ENCODE measurements around the gene DYRK3. TPM values are rescaled to one million over a fixed set of nuclear protein-coding genes. Genes with fewer than 3 reads are reported as not detected.

DYRK3 gene
- total and polyA plus RNA-seq, 10 of the 15 experiments (the other 5 are each of a cell fraction or from before 2014, with no cell fraction given) = 1.6 to 12.9 (median 10.3) TPM

DNA sequence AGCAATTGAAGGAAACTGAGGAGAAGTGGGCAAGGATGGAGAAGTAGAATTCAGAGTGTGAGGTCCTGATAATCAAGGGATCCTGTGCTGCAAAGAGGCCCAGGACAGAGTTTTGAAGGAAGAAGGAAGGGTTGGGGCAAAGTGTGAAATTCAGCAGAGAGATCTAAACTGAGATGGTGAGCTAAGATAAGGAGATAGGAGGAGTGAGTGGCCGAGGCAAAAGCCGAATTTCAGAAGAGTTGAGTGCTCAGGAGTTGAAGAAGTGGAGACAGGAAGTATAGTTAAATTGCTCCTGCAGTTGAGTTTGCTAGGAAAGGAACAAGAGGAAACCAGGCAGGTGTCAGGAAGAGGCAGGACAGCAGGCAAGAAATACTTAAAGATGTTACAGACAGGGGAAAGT is 33.0 kb downstream of the DYRK3 start:
- Histone ChIP-seq H4K20me1 (ENCODE audit: control insufficient read depth, insufficient read depth) (no peaks in the 10 kb centered on the region), H3K27me3 (replicated peaks in 1 of 2; ENCODE audit: control insufficient read depth in 2 of 2, insufficient read depth in 2 of 2, low read length in 1 of 2) (no peaks in the 10 kb centered on the region), H3K79me2 (ENCODE audit: control insufficient read depth, insufficient read depth, low read length) (no peaks in the 10 kb centered on the region), H3K9me3 (replicated peaks; ENCODE audit: control insufficient read depth, insufficient read depth, low read length) (no peaks in the 10 kb centered on the region), H3K36me3 (ENCODE audit: control insufficient read depth in 2 of 2, insufficient read depth in 2 of 2, low read length in 1 of 2) (no peaks in the 10 kb centered on the region), H3K9ac (ENCODE audit: control insufficient read depth, insufficient read depth, low read length) (no peak overlapping the region), H3K27ac (ENCODE audit: control insufficient read depth, insufficient read depth) (no peak overlapping the region), H3K4me1 (ENCODE audit: control insufficient read depth, insufficient read depth, low read length) (peaks cover 23% of the 10 kb centered on the region), H3K4me3 (no peak overlapping the region), H2AFZ (ENCODE audit: control insufficient read depth, low read depth, low read length) (no peak overlapping the region), H3K4me2 (ENCODE audit: control insufficient read depth, insufficient read depth) (no peak overlapping the region)
- no peak for FAIRE-seq
- WGBS (ENCODE audit: insufficient coverage, insufficient replicate concordance, low lambda C conversion rate, missing lambda C conversion rate) = 90% methylated on average over 2 of the region's 2 CpGs
- ChIA-PET RAD21 (ENCODE audit: unreplicated experiment) (interaction anchor here (1.1 to 2.8 kb wide), 6 partner anchors 10 to 314 kb away, joined by 3 to 17 read pairs (median 4); partner anchors contain the start of gene DYRK3), POLR2A (interaction anchor here (1.4 to 6.4 kb wide), 3 partner anchors 10 to 36 kb away, joined by 4 to 92 read pairs (median 5); partner anchors contain the start of gene DYRK3), SMC1A (ENCODE audit: uncharacterized antibody, unreplicated experiment) (interaction anchor here (0.7 to 14.7 kb wide), 14 partner anchors 9 to 206 kb away, joined by 3 to 301 read pairs (median 6); partner anchors contain the start of gene DYRK3), CTCF (interaction anchor here (0.8 to 28.3 kb wide), 11 partner anchors 11 to 308 kb away, joined by 3 to 1150 read pairs (median 7); partner anchors contain the start of genes DYRK3 and EIF2D)
- DNase-seq (ENCODE audit: low read depth, low spot score) = no peak
- ATAC-seq = no peak
- BruUV-seq (replicated peaks) = no TSS peak
- in situ Hi-C loops (cut with MboI) (no loop called here), intact Hi-C loops (cut with micrococcal nuclease; ENCODE audit: unreplicated experiment) (no loop called here)
- TF ChIP-seq, protein P1, sequence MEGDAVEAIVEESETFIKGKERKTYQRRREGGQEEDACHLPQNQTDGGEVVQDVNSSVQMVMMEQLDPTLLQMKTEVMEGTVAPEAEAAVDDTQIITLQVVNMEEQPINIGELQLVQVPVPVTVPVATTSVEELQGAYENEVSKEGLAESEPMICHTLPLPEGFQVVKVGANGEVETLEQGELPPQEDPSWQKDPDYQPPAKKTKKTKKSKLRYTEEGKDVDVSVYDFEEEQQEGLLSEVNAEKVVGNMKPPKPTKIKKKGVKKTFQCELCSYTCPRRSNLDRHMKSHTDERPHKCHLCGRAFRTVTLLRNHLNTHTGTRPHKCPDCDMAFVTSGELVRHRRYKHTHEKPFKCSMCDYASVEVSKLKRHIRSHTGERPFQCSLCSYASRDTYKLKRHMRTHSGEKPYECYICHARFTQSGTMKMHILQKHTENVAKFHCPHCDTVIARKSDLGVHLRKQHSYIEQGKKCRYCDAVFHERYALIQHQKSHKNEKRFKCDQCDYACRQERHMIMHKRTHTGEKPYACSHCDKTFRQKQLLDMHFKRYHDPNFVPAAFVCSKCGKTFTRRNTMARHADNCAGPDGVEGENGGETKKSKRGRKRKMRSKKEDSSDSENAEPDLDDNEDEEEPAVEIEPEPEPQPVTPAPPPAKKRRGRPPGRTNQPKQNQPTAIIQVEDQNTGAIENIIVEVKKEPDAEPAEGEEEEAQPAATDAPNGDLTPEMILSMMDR (IDR thresholded peaks at IDR 0.05 in 2 of 3, conservative IDR thresholded peaks at IDR 0.05 in 1 of 3; ENCODE audit: control insufficient read depth in 2 of 3, extremely low read depth in 1 of 3, insufficient read depth in 1 of 3, low read depth in 3 of 3, low read length in 3 of 3) = no peak
- TF ChIP-seq YBX1 (IDR thresholded peaks at IDR 0.05) (no peak), MYC (IDR thresholded peaks at IDR 0.05; ENCODE audit: insufficient read depth, insufficient read length, insufficient replicate concordance, low read length, severe bottlenecking) (no peak), TCF3 (IDR thresholded peaks at IDR 0.05; ENCODE audit: borderline replicate concordance, insufficient read depth, low read depth, low read length) (no peak), NRF1 (conservative IDR thresholded peaks at IDR 0.05; ENCODE audit: low read depth, low read length) (no peak), KLF5 (IDR thresholded peaks at IDR 0.05; ENCODE audit: partially characterized antibody) (no peak), NBN (IDR thresholded peaks at IDR 0.05) (no peak)
- TF ChIP-seq, protein P2, sequence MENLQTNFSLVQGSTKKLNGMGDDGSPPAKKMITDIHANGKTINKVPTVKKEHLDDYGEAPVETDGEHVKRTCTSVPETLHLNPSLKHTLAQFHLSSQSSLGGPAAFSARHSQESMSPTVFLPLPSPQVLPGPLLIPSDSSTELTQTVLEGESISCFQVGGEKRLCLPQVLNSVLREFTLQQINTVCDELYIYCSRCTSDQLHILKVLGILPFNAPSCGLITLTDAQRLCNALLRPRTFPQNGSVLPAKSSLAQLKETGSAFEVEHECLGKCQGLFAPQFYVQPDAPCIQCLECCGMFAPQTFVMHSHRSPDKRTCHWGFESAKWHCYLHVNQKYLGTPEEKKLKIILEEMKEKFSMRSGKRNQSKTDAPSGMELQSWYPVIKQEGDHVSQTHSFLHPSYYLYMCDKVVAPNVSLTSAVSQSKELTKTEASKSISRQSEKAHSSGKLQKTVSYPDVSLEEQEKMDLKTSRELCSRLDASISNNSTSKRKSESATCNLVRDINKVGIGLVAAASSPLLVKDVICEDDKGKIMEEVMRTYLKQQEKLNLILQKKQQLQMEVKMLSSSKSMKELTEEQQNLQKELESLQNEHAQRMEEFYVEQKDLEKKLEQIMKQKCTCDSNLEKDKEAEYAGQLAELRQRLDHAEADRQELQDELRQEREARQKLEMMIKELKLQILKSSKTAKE (IDR thresholded peaks at IDR 0.05; ENCODE audit: low read depth, poor library complexity, severe bottlenecking) = no peak
- TF ChIP-seq, protein P3, sequence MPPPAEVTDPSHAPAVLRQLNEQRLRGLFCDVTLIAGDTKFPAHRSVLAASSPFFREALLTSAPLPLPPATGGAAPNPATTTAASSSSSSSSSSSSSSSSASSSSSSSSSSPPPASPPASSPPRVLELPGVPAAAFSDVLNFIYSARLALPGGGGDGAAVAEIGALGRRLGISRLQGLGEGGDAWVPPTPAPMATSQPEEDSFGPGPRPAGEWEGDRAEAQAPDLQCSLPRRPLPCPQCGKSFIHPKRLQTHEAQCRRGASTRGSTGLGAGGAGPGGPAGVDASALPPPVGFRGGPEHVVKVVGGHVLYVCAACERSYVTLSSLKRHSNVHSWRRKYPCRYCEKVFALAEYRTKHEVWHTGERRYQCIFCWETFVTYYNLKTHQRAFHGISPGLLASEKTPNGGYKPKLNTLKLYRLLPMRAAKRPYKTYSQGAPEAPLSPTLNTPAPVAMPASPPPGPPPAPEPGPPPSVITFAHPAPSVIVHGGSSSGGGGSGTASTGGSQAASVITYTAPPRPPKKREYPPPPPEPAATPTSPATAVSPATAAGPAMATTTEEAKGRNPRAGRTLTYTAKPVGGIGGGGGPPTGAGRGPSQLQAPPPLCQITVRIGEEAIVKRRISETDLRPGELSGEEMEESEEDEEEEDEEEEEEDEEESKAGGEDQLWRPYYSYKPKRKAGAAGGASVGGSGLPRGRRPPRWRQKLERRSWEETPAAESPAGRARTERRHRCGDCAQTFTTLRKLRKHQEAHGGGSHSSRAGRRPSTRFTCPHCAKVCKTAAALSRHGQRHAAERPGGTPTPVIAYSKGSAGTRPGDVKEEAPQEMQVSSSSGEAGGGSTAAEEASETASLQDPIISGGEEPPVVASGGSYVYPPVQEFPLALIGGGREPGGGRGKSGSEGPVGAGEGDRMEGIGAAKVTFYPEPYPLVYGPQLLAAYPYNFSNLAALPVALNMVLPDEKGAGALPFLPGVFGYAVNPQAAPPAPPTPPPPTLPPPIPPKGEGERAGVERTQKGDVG (CRISPR knock-in tag; IDR thresholded peaks at IDR 0.05) = no peak
